ENCODE data around the gene KLF3.

KLF3 gene

DNA sequence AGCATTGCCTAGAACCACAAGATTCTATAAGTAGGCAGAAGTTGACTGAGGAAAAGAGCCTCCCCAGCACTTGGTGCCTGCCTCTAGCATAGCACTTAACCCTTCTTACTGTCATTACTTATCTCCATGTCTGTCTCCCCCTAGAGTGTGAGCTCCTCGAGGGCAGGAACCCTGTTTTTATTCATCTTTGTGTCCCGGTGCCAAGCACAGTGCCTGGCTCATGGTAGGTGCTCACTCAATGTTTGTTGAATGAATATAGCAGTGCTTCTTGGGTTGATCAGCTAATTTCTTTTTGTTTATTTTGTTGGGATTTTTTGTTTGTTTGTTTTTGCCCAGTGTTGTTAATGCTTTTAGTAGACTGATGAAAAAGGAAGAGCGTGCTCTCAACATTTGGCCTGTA lies 30.3 kb downstream of the KLF3 start:
- no peaks in the 10 kb centered on the region for H3K9me3 ChIP-seq
- intact Hi-C loops (cut with DNase I; ENCODE audit: low total_unique reads) = no loop called here
- H3K4me1 ChIP-seq = peaks cover 0 to 38% (median 10%) of the 10 kb centered on the region in 4 donors
- H3K27me3 ChIP-seq = no peaks in the 10 kb centered on the region
- DNase-seq = no peak
- peaks cover 65 to 92% (median 74%) of the 10 kb centered on the region in 3 donors for H3K36me3 ChIP-seq
- no peak overlapping the region for H3K4me3 ChIP-seq
- no peak overlapping the region for H3K27ac ChIP-seq
- TF ChIP-seq, protein P1, sequence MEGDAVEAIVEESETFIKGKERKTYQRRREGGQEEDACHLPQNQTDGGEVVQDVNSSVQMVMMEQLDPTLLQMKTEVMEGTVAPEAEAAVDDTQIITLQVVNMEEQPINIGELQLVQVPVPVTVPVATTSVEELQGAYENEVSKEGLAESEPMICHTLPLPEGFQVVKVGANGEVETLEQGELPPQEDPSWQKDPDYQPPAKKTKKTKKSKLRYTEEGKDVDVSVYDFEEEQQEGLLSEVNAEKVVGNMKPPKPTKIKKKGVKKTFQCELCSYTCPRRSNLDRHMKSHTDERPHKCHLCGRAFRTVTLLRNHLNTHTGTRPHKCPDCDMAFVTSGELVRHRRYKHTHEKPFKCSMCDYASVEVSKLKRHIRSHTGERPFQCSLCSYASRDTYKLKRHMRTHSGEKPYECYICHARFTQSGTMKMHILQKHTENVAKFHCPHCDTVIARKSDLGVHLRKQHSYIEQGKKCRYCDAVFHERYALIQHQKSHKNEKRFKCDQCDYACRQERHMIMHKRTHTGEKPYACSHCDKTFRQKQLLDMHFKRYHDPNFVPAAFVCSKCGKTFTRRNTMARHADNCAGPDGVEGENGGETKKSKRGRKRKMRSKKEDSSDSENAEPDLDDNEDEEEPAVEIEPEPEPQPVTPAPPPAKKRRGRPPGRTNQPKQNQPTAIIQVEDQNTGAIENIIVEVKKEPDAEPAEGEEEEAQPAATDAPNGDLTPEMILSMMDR (IDR thresholded peaks at IDR 0.05) = no peak

DNA sequence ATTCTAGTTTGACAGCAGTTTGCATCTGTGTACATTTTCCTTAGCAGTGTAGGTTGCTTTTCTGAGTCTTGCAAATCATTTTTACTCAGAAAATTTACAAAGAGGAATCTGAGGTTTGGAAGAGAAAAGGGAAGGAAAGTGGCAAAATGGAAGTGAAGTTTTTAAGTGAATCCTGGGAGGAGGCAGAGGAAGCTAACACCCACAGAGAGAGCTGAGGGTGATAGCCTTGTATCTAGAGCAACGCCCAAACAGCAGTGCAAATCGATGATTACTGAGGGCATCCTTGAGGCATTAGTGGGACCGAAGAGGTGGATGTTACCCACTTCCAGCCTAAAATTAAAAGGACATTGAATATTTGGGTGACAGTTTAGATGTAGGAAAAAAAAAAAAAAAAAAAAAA lies 31.8 kb downstream of the KLF3 start:
- H3K36me3 ChIP-seq = peaks cover 50 to 83% (median 60%) of the 10 kb centered on the region in 3 donors
- no peak for DNase-seq
- peaks cover 0 to 37% (median 10%) of the 10 kb centered on the region in 4 donors for H3K4me1 ChIP-seq
- H3K27me3 ChIP-seq = no peaks in the 10 kb centered on the region
- H3K9me3 ChIP-seq = no peaks in the 10 kb centered on the region
- no peak overlapping the region for H3K27ac ChIP-seq
- no peak overlapping the region for H3K4me3 ChIP-seq
- TF ChIP-seq, protein P1 (IDR thresholded peaks at IDR 0.05) = no peak
- intact Hi-C loops (cut with DNase I; ENCODE audit: low total_unique reads) = no loop called here

DNA sequence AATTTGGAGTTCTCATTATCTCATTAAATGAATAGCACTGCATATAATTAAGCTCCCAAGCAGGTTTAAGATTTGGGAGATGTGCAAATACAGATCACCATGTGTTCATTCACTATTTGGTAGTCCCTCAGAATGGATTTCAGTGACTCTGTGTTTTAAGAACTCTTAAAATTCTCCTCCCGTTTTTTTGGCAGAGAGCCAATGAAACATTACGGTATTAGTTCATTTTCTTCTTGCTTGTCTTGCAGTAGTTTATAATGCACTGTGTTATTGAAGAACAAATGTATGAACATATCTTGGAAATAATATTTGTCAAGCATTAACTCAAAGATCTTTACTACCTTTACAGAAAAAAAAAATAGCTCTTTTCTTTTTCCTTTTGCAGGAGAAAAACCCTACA lies 32.7 kb downstream of the KLF3 start:
- no peaks in the 10 kb centered on the region for H3K9me3 ChIP-seq
- no peak overlapping the region for H3K27ac ChIP-seq
- H3K4me1 ChIP-seq = peaks cover 0 to 28% (median 6%) of the 10 kb centered on the region in 4 donors
- H3K36me3 ChIP-seq = peaks cover 45 to 74% (median 53%) of the 10 kb centered on the region in 3 donors
- no peak overlapping the region for H3K4me3 ChIP-seq
- intact Hi-C loops (cut with DNase I; ENCODE audit: low total_unique reads) = no loop called here
- TF ChIP-seq, protein P1 (IDR thresholded peaks at IDR 0.05) = no peak
- DNase-seq = no peak
- no peaks in the 10 kb centered on the region for H3K27me3 ChIP-seq

DNA sequence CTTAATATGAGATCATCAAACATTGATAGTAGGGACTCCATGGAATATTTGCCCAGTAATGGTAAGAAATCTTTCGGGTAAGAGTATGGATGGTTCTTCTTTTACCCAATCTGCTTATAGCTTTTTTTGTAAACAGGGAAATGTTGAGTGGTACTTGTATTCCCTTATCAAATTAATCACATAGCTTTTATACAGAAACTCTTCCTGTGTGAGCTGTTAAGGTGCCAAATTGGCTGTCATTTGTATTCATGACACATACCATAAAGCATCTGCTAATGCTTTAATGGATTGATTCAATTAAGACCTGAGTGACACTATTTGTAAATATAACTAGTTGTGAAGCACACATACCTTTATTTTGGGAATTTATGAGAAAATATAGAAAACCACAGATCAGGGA lies 34.2 kb downstream of the KLF3 start:
- intact Hi-C loops (cut with DNase I; ENCODE audit: low total_unique reads) = no loop called here
- H3K27me3 ChIP-seq = no peaks in the 10 kb centered on the region
- no peak overlapping the region for H3K27ac ChIP-seq
- H3K36me3 ChIP-seq = peaks cover 45 to 66% (median 53%) of the 10 kb centered on the region in 3 donors
- DNase-seq = no peak
- H3K4me1 ChIP-seq = peaks cover 0 to 15% (median 4%) of the 10 kb centered on the region in 4 donors
- H3K9me3 ChIP-seq = no peaks in the 10 kb centered on the region
- TF ChIP-seq, protein P1 (IDR thresholded peaks at IDR 0.05) = no peak
- H3K4me3 ChIP-seq = no peak overlapping the region

DNA sequence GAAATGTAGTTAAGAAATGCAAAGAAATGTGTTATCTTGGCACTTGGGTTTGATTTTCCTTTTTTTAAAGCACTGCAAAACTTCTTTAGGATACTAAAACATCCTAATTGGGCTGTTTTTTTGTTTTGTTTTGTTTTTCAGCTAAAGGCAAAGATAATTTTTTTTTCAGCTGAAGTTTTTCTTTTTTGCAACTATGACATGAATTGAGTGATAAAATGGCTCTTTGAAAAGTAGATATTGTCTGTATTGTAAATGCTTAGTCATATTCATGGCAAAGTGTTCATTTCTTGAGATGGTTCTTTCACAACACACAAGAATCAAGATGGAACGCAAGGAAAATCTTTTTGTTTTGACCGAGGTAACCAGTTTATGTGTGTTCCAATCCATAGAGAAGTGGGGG lies 35.1 kb downstream of the KLF3 start:
- no peak overlapping the region for H3K4me3 ChIP-seq
- TF ChIP-seq, protein P1 (IDR thresholded peaks at IDR 0.05) = no peak
- intact Hi-C loops (cut with DNase I; ENCODE audit: low total_unique reads) = no loop called here
- H3K4me1 ChIP-seq = peaks cover 0 to 7% (median 1%) of the 10 kb centered on the region in 4 donors
- H3K27me3 ChIP-seq = no peaks in the 10 kb centered on the region
- no peak overlapping the region for H3K27ac ChIP-seq
- no peaks in the 10 kb centered on the region for H3K9me3 ChIP-seq
- DNase-seq = no peak
- peaks cover 38 to 57% (median 48%) of the 10 kb centered on the region in 3 donors for H3K36me3 ChIP-seq

DNA sequence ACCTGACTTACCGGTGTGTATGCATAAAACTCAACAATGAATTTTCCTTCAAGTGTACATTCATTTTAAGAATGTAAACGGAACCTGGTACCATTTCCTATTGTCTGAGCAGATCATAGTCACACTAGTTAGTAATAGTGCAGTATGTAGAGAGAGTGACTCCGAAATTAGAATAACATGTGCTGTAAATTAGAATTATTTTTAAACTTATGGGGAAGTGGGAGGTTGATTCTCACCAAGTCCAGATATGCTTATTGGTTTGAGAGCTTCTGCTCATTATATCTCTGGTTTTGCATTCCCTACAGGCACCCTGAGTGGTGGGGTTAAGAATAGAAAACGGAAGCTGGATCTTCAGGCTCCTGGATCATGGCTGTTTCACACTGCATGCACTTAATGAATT lies 39.6 kb downstream of the KLF3 start:
- Histone ChIP-seq H3K9me3 (no peaks in the 10 kb centered on the region), H3K27me3 (no peaks in the 10 kb centered on the region), H3K36me3 (peaks cover 5 to 13% (median 8%) of the 10 kb centered on the region in 3 donors), H3K27ac (no peak overlapping the region), H3K4me3 (no peak overlapping the region), H3K4me1 (no peaks in the 10 kb centered on the region)
- intact Hi-C loops (cut with DNase I; ENCODE audit: low total_unique reads) = no loop called here
- DNase-seq = no peak
- TF ChIP-seq, protein P1 (IDR thresholded peaks at IDR 0.05) = no peak
